Effector CD8-positive, alpha-beta T cell (primary cell): Measurements from ENCODE around the gene PROS1.
"Not testable (repeated sequence)": the region's sequence is repeated elsewhere in the genome, so short reads cannot be mapped to it uniquely, and the experiment has no call there.

Experiments used
- DNase-seq: peaks from one replicate; lab custom pipeline; 2025; lab: John Stamatoyannopoulos, UW

Gene PROS1

DNA sequence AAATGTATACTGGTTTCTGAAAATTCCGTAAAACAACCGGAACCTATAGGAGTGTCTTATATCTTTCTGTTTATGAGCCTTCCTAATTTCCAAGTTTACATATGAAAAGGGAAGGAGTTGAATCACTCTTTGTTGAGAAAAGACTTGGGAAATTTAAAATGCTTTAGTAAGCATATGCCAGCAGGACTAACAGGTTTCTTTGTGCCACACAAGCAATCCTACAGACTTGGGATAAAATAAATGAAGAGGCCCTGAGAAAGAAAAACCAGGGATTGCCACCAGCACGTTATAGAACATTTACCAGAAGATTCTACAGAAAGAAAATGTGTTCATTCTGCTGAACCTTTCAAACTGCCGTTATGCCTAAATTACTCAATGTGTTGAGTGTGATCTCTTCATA, 96.3 kb downstream of the PROS1 start:
- DNase-seq: not testable (repeated sequence)

DNA sequence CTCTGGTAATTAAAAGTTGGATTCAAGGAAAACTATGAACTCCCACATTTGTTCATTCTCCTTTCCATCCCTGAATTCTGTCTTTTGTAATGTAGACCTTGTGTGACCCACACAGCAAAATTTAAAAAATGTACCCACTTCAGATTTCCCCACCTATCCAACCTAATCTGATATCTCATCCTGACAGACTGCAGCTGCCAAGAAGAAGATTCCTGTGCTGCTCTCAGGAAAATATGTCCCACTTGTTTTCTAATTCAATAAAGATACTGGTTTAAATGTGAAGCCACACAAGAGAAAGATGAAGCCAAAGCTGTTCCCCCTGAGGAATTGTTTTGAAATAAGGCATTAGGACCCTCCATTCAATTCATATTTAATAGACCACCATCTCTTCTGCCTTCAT, 100.3 kb downstream of the PROS1 start:
- DNase-seq: not testable (repeated sequence)

DNA sequence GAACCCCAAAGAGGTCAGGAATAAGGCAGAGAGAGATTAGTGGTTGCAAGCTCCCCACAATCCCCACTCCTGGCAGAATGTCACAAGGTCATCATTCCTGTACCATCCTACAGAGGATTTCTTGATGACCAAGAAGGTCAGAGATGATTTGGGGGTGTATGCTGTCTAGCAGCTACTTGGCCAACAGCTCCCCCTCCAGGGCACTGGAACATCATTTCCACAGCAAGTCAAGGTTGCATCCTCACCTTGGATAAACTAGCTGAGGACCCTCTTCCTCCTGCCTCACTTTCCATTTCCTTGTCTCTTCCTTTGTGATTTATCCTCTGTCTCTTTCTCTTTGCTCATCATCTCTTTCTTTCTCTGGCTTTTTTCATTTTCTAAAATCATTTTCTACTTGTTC, 106.3 kb downstream of the PROS1 start:
- no peak for DNase-seq

DNA sequence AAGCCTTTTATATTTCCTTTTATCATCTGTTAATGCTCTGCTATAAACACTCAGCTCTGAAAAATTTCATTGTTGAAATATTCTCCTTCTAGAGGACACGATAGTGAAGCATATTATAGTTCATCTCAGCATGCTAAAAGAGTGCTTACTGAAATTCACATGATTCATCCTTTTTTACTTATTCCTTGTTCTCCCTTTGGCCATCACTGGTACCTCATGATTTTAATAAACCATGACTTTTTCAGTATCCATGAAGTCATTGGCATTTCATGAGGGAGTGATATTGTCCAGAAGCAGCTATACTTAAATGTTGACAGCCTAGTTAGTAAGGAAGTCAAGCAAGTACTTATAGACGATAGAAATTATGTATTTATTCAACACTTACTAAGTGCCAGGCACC, 112.7 kb downstream of the PROS1 start:
- DNase-seq: no peak

DNA sequence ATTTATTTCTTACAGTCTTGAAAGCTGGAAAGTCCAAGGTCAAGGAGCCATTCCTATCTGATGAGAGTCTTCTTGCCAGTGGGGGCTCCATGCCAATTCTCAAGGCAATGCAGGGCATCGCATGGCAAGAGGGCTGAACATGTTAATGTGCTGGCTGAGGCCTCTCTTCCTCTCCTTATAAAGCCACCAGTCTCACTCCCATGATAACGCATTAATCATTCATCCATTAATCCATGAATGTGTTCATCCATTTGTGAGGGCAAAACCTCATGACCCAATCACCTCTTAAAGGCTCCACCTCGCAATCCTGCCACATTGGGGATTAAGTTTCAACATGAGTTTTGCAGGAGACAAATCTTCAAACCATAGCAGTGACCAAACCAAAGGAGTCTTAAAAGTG, 118.3 kb downstream of the PROS1 start:
- DNase-seq: no peak

DNA sequence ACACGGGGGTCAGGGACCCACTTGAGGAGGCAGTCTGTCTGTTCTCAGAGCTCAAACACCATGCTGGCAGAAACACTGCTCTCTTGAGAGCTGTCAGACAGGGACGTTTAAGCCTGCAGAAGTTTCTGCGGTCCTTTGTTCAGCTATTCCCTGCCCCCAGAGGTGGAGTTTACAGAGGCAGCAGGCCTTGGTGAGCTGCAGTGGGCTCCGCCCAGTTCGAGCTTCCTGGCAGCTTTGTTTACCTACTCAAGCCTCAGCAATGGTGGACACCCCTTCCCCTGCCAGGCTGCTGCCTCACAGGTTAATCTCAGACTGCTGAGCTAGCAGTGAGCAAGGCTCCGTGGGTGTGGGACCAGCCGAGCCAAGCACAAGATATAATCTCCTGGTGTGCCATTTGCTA, 121.5 kb downstream of the PROS1 start:
- not testable (repeated sequence) for DNase-seq

DNA sequence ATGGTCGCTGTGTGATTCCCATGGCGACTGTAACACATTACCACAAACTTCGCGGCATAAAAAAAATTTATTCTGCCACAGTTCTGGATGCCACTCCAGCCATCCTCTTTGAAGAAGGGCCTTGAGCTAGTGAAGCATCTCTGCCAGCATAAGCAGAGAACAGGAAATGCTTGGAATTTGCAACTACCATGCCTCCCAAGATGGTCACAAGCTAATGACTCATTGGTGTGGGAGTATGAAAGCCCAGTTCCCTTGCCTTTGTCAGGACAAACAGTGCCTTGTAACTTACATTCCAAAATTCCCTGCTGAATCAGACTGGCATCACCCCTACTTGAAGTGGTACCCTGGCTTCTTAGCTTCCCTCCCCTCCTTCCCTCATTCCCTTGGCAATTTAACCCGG, 129.7 kb downstream of the PROS1 start:
- DNase-seq: no peak

DNA sequence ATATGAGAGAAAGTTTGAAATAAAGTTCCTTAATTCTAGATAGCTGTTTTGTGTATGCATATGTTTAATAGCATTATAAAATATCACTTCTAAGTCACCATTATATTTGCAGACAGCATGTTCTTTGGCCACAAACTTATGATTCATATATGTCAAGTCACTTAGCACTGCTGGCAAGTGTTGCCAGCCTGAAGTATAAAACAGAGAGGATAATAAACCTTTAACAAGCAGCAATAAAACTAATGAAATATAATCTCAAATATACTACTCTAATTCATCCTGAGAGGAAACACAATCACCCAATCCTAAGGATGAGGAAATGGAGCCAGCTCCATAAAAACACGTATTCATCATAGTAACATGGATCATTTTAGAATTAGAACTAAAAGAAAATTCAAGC, 134.5 kb downstream of the PROS1 start:
- not testable (repeated sequence) for DNase-seq
